GM12878 (cell line): ENCODE data around the gene HSPE1. TPM values are rescaled to one million over a fixed set of nuclear protein-coding genes. Genes with fewer than 3 reads are reported as not detected.
A peak's percentile ranks its signal among the peaks of the same experiment; 100 is the strongest.

Experiments used
- BACH1 ChIP-seq: fragments of 450-650 bp; IDR thresholded peaks from 2 replicates; pipeline ENCODE4 v1.6.1; 2017; ENCODE audit warnings: mild to moderate bottlenecking, borderline replicate concordance
- CREB1 ChIP-seq: IDR thresholded peaks from 2 replicates; pipeline ENCODE4 v1.6.1; 2012; ENCODE audit warnings: low read depth, mild to moderate bottlenecking, inconsistent platforms
- ESRRA ChIP-seq: IDR thresholded peaks from 2 replicates; pipeline ENCODE4 v1.6.1; 2012; ENCODE audit warnings: mild to moderate bottlenecking, low read length, improper control_type of control experiment
- IRF5 ChIP-seq: fragments of 450-650 bp; IDR thresholded peaks from 2 replicates; pipeline ENCODE4 v1.6.1; 2017; ENCODE audit warnings: borderline replicate concordance
- KLF5 ChIP-seq: fragments of 450-650 bp; IDR thresholded peaks from 2 replicates; pipeline ENCODE4 v1.6.1; 2014; ENCODE audit warnings: mild to moderate bottlenecking; ENCODE audit not compliant: partially characterized antibody
- NBN ChIP-seq: fragments of 450-650 bp; IDR thresholded peaks from 2 replicates; pipeline ENCODE4 v1.6.1; 2016
- NFXL1 ChIP-seq: fragments of 450-650 bp; IDR thresholded peaks from 2 replicates; pipeline ENCODE4 v1.6.1; 2017; ENCODE audit warnings: antibody characterized with exemption, mild to moderate bottlenecking, borderline replicate concordance
- PKNOX1 ChIP-seq: fragments of 450-650 bp; IDR thresholded peaks from 2 replicates; pipeline ENCODE4 v1.6.1; 2016; ENCODE audit warnings: mild to moderate bottlenecking
- RCOR1 ChIP-seq: conservative IDR thresholded peaks from 2 replicates; pipeline ENCODE4 v1.6.1; 2012; ENCODE audit warnings: low read depth, low read length, improper control_type of control experiment
- RELB ChIP-seq: fragments of 450-650 bp; IDR thresholded peaks from 2 replicates; pipeline ENCODE4 v1.6.1; 2017; ENCODE audit warnings: low read depth, mild to moderate bottlenecking, moderate library complexity
- SMAD1 ChIP-seq: fragments of 450-650 bp; IDR thresholded peaks from 2 replicates; pipeline ENCODE4 v1.6.1; 2018; ENCODE audit warnings: mild to moderate bottlenecking, low read depth; ENCODE audit not compliant: partially characterized antibody
- SMARCA5 ChIP-seq: fragments of 450-650 bp; IDR thresholded peaks from 2 replicates; pipeline ENCODE4 v1.6.1; 2017; ENCODE audit warnings: mild to moderate bottlenecking
- STAT1 ChIP-seq: fragments of 450-650 bp; conservative IDR thresholded peaks from 2 replicates; pipeline ENCODE4 v1.6.1; 2014; ENCODE audit warnings: antibody characterized with exemption, mild to moderate bottlenecking
- STAT3 ChIP-seq: IDR thresholded peaks from 2 replicates; pipeline ENCODE4 v1.6.1; 2011; ENCODE audit warnings: low read depth, low read length, improper control_type of control experiment
- SUPT20H ChIP-seq: IDR thresholded peaks from 2 replicates; pipeline ENCODE4 v1.6.1; 2011; ENCODE audit warnings: low read depth, mild to moderate bottlenecking, low read length, moderate library complexity, borderline replicate concordance; ENCODE audit not compliant: control insufficient read depth
- TAF1 ChIP-seq: IDR thresholded peaks from 2 replicates; pipeline ENCODE4 v1.6.1; 2011; ENCODE audit warnings: mild to moderate bottlenecking, low read depth, low read length, borderline replicate concordance
- WRNIP1 ChIP-seq: IDR thresholded peaks from 2 replicates; pipeline ENCODE4 v1.6.1; 2011; ENCODE audit warnings: low read depth, low read length, improper control_type of control experiment, borderline replicate concordance
- ZBTB4 ChIP-seq: fragments of 450-650 bp; formaldehyde crosslinking; IDR thresholded peaks from 2 replicates; pipeline ENCODE4 v1.4.0; 2022; ENCODE audit warnings: mild to moderate bottlenecking, moderate library complexity
- ZNF274 ChIP-seq: IDR thresholded peaks from one replicate; pipeline ENCODE4 v1.8.0; 2011; ENCODE audit not compliant: insufficient read length, insufficient read depth
- ZNF622 ChIP-seq: fragments of 450-650 bp; IDR thresholded peaks from 2 replicates; pipeline ENCODE4 v1.6.1; 2017; ENCODE audit warnings: mild to moderate bottlenecking, inconsistent platforms
- ZZZ3 ChIP-seq: IDR thresholded peaks from 2 replicates; pipeline ENCODE4 v1.6.1; 2011; ENCODE audit warnings: low read depth; ENCODE audit not compliant: control insufficient read depth, insufficient read length
- polyA plus RNA-seq, 11 experiments: library from polyadenylated mRNA; depleted of rRNA in 4 of 11; unstranded in 6 of 11; stranded (reverse) in 5 of 11; fragments of >200 nt; fragmentation: Nextera tagmentation in 4 of 11; fragmentation: Illumina TruSeq in 1 of 11; extraction: Ambion mirVana in 4 of 11; extraction: Trizol in 1 of 11; gene quantifications; 1 replicate in 1 of 11; 2 replicates in 10 of 11; pipeline versions ENCODE4 v1.2.1 to v1.2.3, GENCODE V29; 2011 to 2016; ENCODE audit warnings: inconsistent platforms in 2 of 11, missing spikeins in 2 of 11, low read depth in 1 of 11
- total RNA-seq, 4 experiments: library from RNA; depleted of rRNA in 3 of 4; stranded (reverse); fragments of >200 nt in 3 of 4; fragmentation: Illumina TruSeq in 1 of 4; extraction: Trizol in 1 of 4; gene quantifications; 2 replicates each; pipeline versions ENCODE4 v1.2.1 to v1.2.3, GENCODE V29; 2013 to 2021
- TF ChIP-seq, protein P1 (sequence below): IDR thresholded peaks from 2 replicates; pipeline ENCODE4 v1.6.1; 2012; ENCODE audit warnings: mild to moderate bottlenecking, low read depth, low read length

The HSPE1 gene
- total and polyA plus RNA-seq, 10 of the 15 experiments (the other 5 are each of a cell fraction or from before 2014, with no cell fraction given): 180 to 1,096 (median 505) TPM

DNA sequence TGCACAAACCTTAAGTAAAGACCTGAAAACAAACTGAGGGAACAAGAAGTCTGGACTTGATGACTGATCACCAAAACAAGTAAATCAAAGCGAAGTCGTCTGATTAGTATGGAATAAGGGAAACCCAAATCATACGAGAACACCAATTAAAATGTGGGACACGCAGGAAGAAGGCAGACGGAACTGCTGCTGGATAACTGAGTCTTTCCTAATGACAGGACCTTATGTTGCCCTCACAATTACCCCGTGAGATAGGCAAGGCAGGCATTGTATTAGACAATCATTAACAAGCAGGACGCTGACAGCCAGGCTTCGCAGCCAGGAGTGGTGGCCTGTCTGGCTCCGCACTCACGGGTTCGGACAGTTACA, 47.4 kb upstream of the HSPE1 start (continued):
- no peak for TF ChIP-seq ESRRA
- TF ChIP-seq RCOR1: 0 out of 2 replicates have a peak, but pooled peaks have one; percentile 47
- no peak for TF ChIP-seq ZZZ3
- no peak for TF ChIP-seq CREB1
- TF ChIP-seq IRF5: no peak
- peak; percentile 28 for TF ChIP-seq KLF5
- no peak for TF ChIP-seq SUPT20H
- 0 out of 2 replicates have a peak, but pooled peaks have one; percentile 71 for TF ChIP-seq TAF1
- TF ChIP-seq NFXL1: no peak
- no peak for TF ChIP-seq ZNF622
- no peak for TF ChIP-seq STAT1
- 0 out of 2 replicates have a peak, but pooled peaks have one; percentile 54 for TF ChIP-seq BACH1
- peak; percentile 23 for TF ChIP-seq NBN
- TF ChIP-seq ZNF274: no peak
- TF ChIP-seq ZBTB4: no peak
- TF ChIP-seq STAT3: no peak
- no peak for TF ChIP-seq RELB
- TF ChIP-seq, protein P1, sequence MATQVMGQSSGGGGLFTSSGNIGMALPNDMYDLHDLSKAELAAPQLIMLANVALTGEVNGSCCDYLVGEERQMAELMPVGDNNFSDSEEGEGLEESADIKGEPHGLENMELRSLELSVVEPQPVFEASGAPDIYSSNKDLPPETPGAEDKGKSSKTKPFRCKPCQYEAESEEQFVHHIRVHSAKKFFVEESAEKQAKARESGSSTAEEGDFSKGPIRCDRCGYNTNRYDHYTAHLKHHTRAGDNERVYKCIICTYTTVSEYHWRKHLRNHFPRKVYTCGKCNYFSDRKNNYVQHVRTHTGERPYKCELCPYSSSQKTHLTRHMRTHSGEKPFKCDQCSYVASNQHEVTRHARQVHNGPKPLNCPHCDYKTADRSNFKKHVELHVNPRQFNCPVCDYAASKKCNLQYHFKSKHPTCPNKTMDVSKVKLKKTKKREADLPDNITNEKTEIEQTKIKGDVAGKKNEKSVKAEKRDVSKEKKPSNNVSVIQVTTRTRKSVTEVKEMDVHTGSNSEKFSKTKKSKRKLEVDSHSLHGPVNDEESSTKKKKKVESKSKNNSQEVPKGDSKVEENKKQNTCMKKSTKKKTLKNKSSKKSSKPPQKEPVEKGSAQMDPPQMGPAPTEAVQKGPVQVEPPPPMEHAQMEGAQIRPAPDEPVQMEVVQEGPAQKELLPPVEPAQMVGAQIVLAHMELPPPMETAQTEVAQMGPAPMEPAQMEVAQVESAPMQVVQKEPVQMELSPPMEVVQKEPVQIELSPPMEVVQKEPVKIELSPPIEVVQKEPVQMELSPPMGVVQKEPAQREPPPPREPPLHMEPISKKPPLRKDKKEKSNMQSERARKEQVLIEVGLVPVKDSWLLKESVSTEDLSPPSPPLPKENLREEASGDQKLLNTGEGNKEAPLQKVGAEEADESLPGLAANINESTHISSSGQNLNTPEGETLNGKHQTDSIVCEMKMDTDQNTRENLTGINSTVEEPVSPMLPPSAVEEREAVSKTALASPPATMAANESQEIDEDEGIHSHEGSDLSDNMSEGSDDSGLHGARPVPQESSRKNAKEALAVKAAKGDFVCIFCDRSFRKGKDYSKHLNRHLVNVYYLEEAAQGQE: no peak
- TF ChIP-seq PKNOX1: no peak
- peak; percentile 76 for TF ChIP-seq SMAD1
- TF ChIP-seq WRNIP1: no peak
- peak; percentile 32; the same call in 1 of the 2 replicates for TF ChIP-seq SMARCA5
